HCEC 1CT (cell line): ENCODE data around the gene KIF5C.
"Not testable (repeated sequence)": the region's sequence is repeated elsewhere in the genome, so short reads cannot be mapped to it uniquely, and the experiment has no call there.

Experiments
- DNase-seq: peaks from one replicate; pipeline ENCODE4 v3.0.0-alpha.2; 2017

The KIF5C gene

DNA sequence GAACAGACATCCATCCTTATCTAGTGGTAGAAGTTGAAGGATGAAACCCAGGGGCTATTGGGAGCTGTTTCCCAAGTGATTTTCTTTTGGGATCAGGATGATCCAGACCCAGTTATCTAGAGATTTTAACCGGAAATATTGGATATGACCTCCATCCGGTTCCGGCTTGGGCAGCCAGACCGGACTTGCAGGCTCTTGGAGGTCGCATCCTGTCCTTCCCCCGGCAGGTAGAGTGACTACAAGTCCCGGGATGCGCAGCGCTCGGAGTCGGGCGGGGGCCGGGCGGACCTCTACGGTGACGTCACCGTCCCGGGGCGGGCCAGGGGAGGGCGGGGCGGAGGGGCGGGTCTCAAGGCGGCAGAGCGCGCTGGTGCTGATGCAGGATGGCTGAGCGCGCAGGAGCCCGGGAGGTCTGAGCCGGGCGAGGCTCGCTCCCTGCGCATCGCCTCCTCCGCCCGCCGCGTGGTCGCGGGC lies at the start of gene KIF5C:
KIF5C (plus strand) TSS at position 360 of the 474 bp plus-strand sequence. CDS start 391 bp downstream, outside the sequence.
- peak; percentile 64 for DNase-seq

DNA sequence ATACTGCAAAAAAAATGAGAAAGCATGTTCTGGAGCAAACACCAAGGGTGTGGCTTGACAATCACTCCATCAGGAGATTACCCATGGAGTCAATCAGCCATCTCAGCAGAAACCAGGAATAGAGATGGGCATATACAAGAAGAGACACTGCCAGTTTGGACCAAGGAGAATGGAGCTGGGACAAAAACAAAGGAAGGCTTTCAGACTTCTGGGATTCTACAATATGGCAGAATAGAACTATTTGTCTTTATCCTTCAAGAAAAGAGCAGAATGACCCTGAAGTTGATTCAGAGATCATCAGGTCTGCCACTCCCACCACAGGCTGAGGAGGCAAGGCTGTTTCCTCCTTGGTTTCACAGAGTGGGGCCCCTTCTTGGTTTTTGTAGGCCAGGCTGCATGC lies 48.2 kb upstream of the KIF5C start:
- no peak for DNase-seq

DNA sequence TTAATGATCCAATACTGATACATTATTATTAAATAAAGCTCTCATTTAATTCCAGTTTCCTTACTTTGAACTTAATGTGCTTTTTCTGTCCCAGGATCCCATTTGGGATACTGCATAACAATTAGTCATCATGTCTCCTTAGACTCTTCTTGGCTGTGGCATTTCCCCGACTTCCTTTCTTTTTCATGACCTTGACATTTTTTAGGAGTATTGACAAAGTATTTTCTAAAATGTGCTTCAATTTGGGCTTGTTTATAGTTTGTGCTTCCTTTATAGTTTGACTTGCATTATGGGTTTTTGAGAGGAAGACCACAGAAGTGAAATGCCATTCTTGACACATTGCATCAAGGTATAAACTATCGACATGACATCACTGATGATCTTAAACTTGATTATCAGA lies 46.1 kb upstream of the KIF5C start:
- no peak for DNase-seq

DNA sequence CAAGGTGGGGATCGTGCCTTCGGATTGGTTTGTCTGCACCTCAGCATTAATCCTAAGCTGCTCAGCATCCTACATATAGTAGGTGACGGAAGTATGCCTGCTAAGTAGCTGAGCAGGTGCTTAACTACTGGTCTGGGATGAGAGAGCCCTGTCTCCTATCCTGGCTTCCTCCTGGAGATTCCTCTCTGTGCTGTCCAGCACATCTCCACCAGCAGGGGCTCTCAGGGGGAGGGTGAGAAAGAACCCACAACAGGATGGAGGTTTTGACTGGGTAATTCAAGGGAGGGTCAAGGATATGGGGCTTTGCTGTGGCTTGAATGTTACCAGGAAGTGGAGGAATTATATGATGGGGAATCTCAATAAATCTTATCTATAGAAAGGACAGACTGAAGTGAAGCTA lies 45.4 kb upstream of the KIF5C start:
- DNase-seq = no peak

DNA sequence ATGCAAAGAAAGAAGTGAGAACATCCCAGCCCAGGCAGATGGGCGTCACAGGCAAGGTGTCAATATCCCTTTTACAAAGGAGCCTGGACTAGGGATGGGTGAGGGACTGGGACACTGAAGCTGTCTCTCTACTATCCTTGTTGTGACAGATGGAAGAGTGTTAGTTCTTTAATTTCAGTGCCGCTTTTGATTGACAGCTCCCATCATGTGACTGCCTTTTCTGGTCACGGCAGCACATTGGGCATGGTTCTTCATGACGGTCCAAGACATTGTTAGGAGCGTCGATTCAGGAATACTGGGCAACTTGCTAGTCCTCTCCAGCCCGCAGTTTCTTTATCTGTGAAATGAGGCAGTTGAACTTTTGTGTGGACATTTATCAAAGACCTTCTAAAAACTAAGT lies 42.4 kb upstream of the KIF5C start:
- DNase-seq = no peak

DNA sequence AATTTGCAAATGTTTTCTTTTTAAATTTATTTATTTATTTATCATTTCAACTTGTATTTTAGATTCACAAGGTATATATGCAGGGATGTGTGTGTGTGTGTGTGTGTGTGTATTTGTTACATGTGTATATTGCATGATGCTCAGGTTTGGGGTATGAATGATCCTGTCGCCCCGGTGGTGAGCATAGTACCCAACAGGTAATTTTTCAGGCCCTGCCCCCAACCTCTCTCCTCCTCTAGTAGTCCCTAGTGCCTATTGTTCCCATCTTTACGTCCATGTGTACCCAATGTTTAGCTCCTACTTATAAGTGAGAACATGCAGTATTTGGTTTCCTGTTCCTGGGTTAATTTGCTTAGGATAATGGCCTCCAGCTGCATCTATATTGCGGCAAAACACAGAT lies 33.0 kb upstream of the KIF5C start:
- no peak for DNase-seq

DNA sequence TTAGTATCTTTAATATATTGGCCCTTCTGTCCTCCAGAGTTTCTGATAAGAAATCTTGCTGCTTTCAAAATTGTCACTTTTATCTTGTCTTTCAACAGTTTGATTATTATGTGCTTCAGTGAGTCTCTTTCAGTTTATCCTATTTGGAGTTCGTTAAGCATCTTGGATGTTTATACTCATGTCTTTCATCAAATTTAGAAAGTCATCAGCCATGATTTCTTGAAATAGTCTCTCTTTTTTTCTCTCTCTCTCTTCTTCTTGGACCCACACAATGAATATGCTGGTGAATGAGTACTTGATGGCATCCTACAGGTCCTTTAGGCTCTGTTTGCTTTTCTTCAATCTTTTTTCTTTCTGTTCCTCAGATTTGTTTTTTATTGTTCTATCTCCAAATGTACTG lies 26.9 kb upstream of the KIF5C start:
- DNase-seq = no peak

DNA sequence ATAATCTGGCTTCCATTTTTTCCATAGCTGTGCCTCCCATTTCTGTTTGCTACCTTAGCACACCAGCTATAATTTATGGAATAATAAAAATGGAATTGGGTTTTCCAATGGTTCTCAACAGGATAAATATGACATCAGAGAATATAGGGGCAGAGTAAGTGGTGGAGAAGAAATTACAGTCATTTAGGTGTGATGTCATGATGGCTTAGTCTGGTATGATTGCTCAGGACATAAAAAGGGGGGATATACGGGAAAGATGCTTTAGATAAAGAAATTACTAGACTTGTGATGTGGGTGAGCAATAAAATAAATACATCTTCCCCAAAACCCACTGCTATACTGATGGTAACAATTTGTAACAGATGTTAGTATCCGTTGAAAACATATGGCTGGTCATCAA lies 21.6 kb upstream of the KIF5C start:
- no peak for DNase-seq

DNA sequence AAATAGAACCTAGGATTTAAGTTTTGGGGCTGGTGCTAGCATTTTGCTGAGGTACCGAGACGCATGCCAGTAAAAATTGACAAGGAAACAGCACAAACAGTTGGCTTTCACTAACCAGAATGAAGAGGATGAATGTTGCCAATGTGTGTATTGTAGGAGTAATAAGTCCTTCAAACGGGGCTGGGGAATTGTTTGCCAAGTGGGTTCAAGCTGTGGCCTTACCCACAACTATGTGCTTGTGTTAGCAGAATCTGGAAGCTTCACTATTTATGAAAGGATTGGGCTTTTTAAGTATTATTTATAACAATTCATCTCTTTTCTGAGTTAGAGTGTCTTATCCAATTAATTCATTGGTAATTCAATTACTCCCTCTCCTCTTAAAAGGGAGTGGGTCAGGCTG lies 15.0 kb upstream of the KIF5C start:
- no peak for DNase-seq

DNA sequence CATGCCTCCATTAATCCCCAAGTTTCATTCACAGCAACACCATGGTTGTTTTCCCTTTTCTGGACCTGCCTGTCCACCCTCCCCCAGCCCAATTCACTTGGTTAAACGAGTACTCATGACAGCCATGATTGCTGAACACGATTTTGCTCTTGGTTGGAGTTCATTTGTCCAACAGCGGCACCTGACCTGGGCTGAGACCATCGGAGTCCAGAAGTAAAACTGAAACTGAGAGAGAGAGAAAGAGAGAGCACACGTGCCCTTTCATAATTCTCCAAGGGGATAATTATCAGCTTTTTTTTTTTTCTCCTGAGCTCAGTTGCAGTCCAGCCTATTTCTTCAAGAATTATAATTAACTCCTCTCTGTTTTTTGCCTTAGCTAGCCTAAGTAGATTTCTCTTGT lies 13.7 kb upstream of the KIF5C start:
- no peak for DNase-seq

DNA sequence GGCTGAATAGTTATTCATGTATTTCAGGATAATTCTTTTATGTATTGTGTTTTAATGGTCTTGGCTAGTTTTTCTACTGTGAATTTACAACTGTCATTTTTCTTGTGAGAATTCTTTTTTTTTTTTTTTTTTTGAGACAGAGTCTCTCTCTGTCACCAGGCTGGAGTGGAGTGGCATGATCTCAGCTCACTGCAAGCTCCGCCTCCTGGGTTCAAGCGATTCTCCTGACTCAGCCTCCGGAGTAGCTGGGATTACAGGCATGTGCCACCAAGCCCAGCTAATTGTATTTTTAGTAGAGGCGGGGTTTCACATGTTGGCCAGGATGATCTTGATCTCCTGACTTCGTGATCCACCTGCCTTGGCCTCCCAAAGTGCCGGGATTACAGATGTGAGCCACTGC lies 12.5 kb upstream of the KIF5C start:
- DNase-seq = not testable (repeated sequence)

DNA sequence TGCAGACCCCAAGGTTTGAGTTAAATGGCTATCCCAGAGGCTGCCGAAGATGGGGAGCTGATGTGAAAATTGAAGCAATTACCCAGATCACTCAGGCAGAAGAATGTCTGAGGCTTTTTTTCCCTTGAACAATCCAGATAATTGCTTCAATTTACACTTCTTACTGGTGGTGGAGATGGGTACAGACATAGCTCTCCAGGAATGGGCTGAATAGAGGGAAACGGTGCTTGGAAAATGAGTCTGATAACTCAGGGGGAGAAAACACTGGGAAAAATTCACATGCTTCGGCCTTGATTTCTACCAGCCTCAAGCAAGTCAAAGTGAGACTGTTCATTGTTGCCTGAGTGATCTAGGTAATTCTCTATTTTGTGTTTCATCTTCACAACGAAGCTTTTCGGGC lies 9.5 kb upstream of the KIF5C start:
- DNase-seq = no peak

DNA sequence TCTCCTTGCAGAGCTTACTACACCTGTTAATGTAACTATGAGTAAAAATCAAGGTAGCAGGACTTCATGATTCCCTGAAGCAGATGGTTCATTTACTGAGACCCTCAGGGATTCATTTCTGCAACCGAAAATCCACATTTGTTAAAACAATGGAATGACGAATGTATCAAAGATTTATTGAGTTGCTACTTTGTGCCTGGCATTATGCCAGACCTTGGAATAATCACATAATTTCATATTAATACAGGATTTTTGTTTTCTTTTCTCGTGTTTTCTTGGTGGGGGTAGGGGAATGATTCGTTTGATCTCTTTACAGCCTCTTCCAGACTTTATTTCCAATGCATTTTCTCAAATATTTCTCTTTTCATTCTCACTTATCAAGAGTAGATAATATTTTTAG lies 8.9 kb upstream of the KIF5C start:
- no peak for DNase-seq

DNA sequence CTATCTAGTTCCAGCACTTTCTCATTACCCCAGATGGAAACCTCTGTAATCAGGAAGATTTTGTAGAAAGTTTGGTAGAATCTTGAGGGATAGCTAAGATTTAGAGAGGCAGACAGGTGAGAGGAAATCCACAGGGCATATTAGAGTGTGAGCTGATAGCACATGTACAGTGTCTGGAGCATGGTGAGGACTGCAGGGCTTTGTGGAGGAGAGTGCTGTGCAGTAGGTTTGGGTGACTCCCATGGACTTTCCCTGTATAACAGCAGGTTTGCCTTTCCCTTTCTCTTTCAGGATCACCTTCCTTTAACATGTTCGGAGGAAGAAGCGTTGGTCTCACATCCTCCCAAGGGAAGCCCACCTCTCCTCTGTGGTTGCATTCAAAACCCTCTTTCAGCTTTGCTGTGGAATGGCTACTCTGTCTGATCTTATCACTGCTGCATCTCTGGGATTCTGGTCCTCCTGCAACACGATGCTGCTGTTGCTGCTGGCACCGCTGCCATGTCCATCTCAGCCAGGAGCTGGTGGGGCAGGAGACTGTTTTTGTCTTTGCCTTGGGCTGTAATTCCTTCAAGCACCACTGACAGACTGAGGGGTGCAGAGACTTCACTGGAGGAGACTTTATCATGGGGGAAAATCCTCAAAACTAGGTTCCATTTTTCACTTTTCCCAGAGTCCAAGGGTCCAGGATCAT lies 7.8 kb upstream of the KIF5C start:
- DNase-seq = no peak

DNA sequence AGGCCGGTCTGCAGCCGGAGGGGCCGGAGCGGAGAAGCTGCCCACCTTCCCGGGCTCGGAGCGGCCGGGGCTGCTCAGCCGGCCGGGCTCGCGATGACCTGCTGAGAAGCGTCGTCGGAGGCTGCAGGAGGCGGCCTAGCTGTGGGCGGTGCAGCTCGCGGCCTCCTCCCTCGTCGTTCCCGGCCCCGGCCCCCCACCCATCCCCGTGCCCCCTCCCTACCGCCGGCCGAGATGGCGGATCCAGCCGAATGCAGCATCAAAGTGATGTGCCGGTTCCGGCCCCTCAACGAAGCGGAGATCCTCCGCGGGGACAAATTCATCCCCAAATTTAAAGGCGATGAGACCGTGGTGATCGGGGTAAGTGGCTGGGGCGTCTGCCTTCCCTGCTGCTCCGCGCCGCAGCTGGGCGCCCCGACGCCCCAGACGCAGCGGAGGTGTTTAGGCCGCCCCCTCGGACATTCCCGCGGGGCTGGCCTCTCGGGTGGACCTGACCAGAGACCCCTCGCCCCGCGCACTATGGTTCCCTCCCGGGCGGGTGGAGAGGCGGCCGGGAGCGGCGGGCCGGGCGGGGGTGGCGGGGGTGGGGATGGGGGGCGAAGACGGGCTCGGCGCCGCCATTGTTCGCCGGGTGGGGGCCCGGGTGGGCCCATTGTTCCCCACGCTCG lies 492 bp downstream of the KIF5C start:
- DNase-seq = no peak

DNA sequence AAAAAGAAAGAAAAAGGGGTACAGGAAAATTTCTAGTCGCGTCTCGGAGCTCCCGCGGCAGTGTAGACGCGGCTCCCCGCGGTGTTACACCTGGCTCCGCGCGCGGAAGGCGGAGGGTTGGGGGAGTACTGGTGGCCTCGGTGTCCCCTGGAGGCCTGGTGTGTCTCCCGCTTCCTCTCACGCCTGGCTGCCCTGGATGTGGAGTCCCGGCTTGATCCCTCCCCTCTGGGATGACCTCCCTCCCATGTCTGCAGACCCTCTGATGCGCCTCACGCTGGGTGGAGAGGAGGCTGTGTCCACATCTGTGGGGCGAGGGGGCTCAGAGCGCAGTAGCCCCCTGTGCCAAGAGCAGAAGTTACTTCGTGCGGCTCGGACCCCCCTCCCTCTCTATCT lies 1.2 kb downstream of the KIF5C start:
- DNase-seq = no peak

DNA sequence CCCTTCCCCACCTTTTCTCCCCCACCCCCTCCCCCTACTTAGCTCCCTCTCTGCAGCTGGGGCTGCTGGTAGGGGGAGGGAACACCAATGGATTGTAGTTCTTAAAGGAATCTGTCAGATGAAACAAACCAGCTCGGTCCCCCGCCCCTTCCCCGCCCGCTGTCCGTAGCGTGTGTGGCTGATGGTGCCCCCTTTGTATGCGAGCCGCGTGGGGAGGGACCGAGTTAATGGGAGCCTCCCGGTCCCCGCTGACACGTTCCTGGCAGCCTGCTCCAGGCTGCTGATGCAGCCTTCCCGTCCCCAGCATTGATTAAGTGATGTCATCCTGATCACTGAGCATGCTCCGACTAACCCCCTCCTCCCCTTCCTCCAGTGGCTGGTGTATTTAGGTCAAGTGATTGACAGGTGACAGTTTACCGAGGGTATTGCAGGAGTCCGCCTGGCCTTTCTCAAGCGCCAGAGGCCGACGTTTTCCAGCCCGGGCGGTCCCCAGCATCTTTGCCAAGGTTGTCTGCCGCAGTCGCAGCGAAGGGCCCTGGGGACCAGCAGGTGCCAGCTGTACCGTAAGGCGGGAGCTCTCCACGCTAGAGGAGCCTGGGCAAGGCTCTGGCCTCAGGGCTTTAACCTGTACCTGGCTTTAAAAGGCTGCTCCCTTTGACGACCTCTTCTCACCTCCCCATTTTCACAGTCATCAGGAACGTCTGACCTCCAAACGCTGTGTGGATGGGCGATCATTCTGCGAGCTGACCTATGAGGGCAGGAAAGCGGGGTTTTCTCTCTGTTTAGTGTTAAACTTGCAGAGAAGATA lies 1.8 kb downstream of the KIF5C start:
- DNase-seq = no peak

DNA sequence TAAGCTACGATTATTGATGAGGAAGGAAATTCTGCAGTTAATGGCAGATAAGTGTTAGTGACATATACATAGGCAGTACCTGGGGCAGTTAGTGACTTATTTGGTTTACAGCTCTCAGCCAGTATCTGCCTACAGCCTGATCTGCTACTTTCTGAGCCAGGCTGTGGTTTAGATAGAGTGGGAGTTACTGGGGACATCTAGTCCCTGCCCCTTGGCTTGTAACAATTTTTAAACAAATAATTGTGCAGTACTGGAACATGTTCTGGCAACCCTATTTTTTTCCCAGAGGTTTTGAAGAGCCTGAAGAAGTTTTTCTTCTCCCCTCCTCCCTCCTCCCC lies 2.3 kb downstream of the KIF5C start:
- no peak for DNase-seq

DNA sequence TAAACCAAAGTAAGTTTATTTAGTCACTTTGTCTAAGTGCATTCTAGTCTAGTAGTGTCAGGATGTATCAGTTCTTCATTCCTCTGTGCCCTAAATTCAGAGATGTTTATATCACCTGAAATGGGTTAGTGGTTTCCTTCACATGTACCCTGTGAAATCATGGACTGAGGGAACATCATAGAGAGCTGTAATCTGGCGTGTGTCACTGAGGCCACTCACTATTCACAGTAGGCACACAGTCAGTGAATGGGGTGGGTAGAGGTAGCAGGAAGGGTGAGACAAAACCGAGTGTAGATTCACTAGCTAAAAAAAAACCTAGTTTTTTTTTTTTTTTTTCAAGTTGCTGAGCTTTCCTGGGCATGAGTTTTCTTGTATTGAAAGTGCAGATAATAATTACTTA lies 5.6 kb downstream of the KIF5C start:
- DNase-seq = no peak

DNA sequence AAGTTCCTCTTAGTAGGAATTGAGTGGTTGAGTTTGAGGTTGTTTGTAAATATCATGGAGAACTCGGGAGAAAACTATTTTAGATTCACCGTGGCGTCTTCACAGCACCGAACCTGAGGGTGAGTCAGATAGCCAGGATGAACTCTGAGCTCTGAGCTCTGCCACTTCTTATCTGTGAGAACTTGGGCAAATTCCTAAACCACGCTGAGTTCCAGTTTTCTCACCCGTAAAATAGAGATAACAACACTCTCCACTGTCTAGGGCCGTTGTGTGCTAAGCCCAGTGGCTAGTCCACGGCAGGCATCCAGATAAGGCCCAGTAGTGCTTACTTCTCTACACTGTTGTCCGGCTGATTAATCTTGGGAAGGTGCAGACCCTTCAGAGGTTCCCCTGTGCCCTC lies 7.0 kb downstream of the KIF5C start:
- no peak for DNase-seq

DNA sequence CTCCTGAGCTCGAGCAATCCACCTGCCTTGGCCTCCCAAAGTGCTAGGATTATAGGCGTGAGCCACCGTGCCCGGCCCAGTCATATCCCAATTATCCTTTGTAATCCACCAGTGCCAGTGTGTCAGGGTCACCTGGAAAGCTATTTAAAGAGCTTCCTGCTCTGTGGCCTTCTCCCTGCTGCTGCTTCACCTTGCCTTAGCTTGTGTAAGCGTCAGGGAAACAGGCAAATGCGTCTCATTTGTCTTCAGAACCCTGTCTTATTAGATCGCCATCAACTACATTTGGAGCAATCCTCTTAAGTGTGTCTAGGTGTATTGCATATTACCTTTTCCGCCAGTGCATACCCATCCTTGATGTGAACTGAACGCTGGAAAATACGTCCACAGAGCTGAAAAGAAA lies 10.2 kb downstream of the KIF5C start:
- DNase-seq = no peak

DNA sequence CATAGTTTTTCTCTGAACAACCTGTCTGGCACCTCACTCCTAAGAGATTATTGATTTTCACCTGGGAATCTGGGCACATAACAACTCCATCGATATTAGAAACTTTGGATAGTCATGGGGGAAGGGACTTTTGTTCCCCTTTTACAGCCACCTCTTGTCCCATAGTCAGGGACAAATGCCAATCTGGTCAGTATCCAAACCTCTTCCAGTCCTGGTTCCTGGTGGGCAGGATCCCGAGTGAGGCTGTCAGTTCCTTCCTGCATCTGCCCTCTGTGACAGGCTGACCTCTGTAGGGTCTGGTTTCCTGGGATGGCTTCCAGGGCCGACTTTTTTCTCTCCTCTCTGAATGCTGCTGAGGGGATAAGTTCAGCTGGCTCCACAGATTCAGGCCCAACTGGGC lies 11.0 kb downstream of the KIF5C start:
- DNase-seq = no peak

DNA sequence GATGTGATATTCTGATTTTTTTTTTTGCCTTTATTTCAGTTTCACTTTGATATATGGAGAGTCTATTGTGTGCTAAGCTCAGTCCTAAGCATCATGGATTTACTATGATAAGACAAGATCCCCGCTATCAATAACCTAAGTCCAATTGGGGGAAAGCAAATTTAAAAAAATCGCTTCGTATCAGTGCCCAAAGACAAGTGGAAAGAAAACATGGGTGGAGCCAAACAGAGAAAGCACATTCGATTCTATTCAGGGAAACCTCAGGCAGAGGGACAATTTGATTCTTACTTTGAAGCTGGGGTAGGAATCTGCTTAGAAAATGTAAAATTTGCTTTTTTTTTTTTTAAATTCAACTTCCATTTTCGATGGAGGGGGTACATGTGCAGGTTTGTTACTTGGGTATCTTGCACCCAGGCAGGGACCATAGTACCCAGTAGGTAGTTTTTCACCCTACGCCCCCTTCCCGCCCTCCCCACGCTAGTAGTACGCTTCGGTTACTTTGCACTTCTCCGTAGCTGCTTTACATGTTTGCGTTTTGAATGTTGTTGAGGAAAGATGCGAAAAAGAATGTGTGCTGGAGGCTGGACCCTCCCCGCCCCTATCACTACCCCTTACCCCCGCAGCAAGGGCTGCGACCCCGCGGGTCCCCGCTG lies 12.4 kb downstream of the KIF5C start:
- no peak for DNase-seq
